Measurements from ENCODE around the gene SERPINF2. TPM values are rescaled to one million over a fixed set of nuclear protein-coding genes. Genes with fewer than 3 reads are reported as not detected.

SERPINF2 gene
- total RNA-seq, 1 experiment from 2014 or later, result 0.68 TPM

DNA sequence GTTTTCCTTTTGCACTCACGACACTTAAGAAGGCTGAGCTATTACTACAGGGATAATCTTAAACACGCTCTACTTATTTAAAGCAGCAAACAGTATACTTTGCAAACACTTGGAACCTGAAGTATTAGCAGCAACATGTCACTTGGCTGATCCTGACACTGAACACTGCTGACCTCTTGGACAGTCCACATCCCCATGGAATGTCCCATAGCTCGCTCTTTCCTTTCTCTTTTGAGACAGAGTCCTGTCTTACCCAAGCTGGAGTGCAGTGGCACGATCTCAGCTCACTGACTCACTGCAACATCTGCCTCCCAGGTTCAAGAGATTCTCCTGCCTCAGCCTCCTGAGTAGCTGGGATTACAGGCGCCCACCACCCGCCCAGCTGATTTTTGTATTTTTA, 60.6 kb downstream of the SERPINF2 start:
- no peak overlapping the region for H3K14ac ChIP-seq (ENCODE audit: insufficient read depth, low read length)
- H3K79me1 ChIP-seq (ENCODE audit: insufficient read depth, low read depth, low read length, poor library complexity, severe bottlenecking), result no peaks in the 10 kb centered on the region
- no peak for DNase-seq
- no peak overlapping the region for H3K56ac ChIP-seq (ENCODE audit: insufficient read length, low read depth, low read length)
- H3K23me2 ChIP-seq (ENCODE audit: insufficient read length, low read depth, low read length, poor library complexity, severe bottlenecking), result no peaks in the 10 kb centered on the region
- no peak overlapping the region for H2BK12ac ChIP-seq (ENCODE audit: insufficient read length, low read depth, low read length)
- H3K4me2 ChIP-seq (ENCODE audit: insufficient read depth, insufficient read length, low read length), result no peak overlapping the region
- H3K79me2 ChIP-seq (ENCODE audit: insufficient read depth, low read length), result no peaks in the 10 kb centered on the region
- no peak overlapping the region for H3K4ac ChIP-seq (ENCODE audit: low read depth, low read length)
- H3K27ac Mint-ChIP-seq, result no peak overlapping the region
- no peak overlapping the region for H2BK120ac ChIP-seq (ENCODE audit: low read depth, low read length, poor library complexity, severe bottlenecking)
- no peak overlapping the region for H3K4me3 Mint-ChIP-seq
- no peak overlapping the region for H4K8ac ChIP-seq (replicated peaks; ENCODE audit: insufficient read length, low read depth, low read length)
- H2BK15ac ChIP-seq (ENCODE audit: low read depth, low read length), result no peak overlapping the region
- H3K18ac ChIP-seq (ENCODE audit: insufficient read length, low read depth, low read length), result no peak overlapping the region
- no peaks in the 10 kb centered on the region for H3K9me3 ChIP-seq (ENCODE audit: control insufficient read depth, low read depth, low read length)
- H2AK5ac ChIP-seq (ENCODE audit: insufficient read length, low read length), result no peak overlapping the region
- TF ChIP-seq, protein P1, sequence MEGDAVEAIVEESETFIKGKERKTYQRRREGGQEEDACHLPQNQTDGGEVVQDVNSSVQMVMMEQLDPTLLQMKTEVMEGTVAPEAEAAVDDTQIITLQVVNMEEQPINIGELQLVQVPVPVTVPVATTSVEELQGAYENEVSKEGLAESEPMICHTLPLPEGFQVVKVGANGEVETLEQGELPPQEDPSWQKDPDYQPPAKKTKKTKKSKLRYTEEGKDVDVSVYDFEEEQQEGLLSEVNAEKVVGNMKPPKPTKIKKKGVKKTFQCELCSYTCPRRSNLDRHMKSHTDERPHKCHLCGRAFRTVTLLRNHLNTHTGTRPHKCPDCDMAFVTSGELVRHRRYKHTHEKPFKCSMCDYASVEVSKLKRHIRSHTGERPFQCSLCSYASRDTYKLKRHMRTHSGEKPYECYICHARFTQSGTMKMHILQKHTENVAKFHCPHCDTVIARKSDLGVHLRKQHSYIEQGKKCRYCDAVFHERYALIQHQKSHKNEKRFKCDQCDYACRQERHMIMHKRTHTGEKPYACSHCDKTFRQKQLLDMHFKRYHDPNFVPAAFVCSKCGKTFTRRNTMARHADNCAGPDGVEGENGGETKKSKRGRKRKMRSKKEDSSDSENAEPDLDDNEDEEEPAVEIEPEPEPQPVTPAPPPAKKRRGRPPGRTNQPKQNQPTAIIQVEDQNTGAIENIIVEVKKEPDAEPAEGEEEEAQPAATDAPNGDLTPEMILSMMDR (conservative IDR thresholded peaks at IDR 0.05), result no peak
- no peaks in the 10 kb centered on the region for H3K4me1 ChIP-seq (ENCODE audit: insufficient read depth, low read length)
- no peak overlapping the region for H3K9ac ChIP-seq (ENCODE audit: extremely low read depth, insufficient read length, low read length)
- H2BK20ac ChIP-seq (ENCODE audit: low read depth, low read length, poor library complexity, severe bottlenecking), result no peak overlapping the region
- WGBS (ENCODE audit: extremely low coverage, insufficient read length, low lambda C conversion rate), result no CpG with 5 or more reads among the region's 6 CpGs
- H3K27me3 Mint-ChIP-seq (ENCODE audit: low read depth), result no peaks in the 10 kb centered on the region
- no peaks in the 10 kb centered on the region for H3K4me1 Mint-ChIP-seq
- no peak overlapping the region for H3K23ac ChIP-seq (ENCODE audit: insufficient read length, low read depth, low read length)
- no peak overlapping the region for H3K27ac ChIP-seq (ENCODE audit: insufficient read length, low read depth, low read length)
- peaks cover 15 to 64% (median 45%) of the 10 kb centered on the region in 3 experiments; a peak in 6 of 7 replicates for H3K36me3 Mint-ChIP-seq (ENCODE audit: insufficient read depth in 1 of 3, low read depth in 3 of 3)
- no peaks in the 10 kb centered on the region for H3K9me3 Mint-ChIP-seq
- no peak overlapping the region for H4K5ac ChIP-seq (ENCODE audit: insufficient read length, low read depth, low read length)
- H4K91ac ChIP-seq (ENCODE audit: insufficient read length, low read depth, low read length), result no peak overlapping the region
- H4K20me1 ChIP-seq (ENCODE audit: control insufficient read depth, insufficient read depth, insufficient read length), result no peaks in the 10 kb centered on the region
- no peak overlapping the region for H2BK5ac ChIP-seq (ENCODE audit: insufficient read length, low read length)
- H3T11ph ChIP-seq (ENCODE audit: low read length), result no peak overlapping the region
- no peak overlapping the region for H2AFZ ChIP-seq (ENCODE audit: low read length)
- no peaks in the 10 kb centered on the region for H3K27me3 ChIP-seq (ENCODE audit: insufficient read depth, low read length)

Other genes with a start within 250 kb of the SERPINF2 start
- gene INPP5K, start 226.3 kb upstream of the SERPINF2 start, total RNA-seq (2021), result 28.1 and 29.4 TPM in 2 replicates
- 68.9 and 74.2 TPM in 2 replicates for gene PITPNA, start 180.1 kb upstream of the SERPINF2 start, total RNA-seq (2021)
- gene SLC43A2, start 114.0 kb upstream of the SERPINF2 start, total RNA-seq (2021), result 11.8 and 12.9 TPM in 2 replicates
- 2.1 and 2.4 TPM in 2 replicates for gene SCARF1, start 97.1 kb upstream of the SERPINF2 start, total RNA-seq (2021)
- gene RILP, start 93.0 kb upstream of the SERPINF2 start, total RNA-seq (2021), result 5.4 and 6.0 TPM in 2 replicates
- gene PRPF8, start 58.0 kb upstream of the SERPINF2 start, total RNA-seq (2021), result 402 and 408 TPM in 2 replicates
- 1.3 and 1.5 TPM in 2 replicates for gene TLCD2, start 32.5 kb upstream of the SERPINF2 start, total RNA-seq (2021)
- gene WDR81, start 18.2 kb upstream of the SERPINF2 start, total RNA-seq (2021), result 20.2 and 22.5 TPM in 2 replicates
- gene SERPINF1, start 19.2 kb downstream of the SERPINF2 start, total RNA-seq (2021), result 19.6 and 22.5 TPM in 2 replicates
- gene SMYD4, start 87.0 kb downstream of the SERPINF2 start, total RNA-seq (2021), result 28.8 and 29.0 TPM in 2 replicates
- 215 and 220 TPM in 2 replicates for gene RPA1, start 87.1 kb downstream of the SERPINF2 start, total RNA-seq (2021)